GM12878 (cell line): ENCODE measurements around the gene TNNC2. TPM values are rescaled to one million over a fixed set of nuclear protein-coding genes. Genes with fewer than 3 reads are reported as not detected.

ENCODE experiments used
- ATAC-seq: fragments of 200-7000 bp; cut with Tn5 transposase; 3 replicates; pipeline ENCODE4 v1.9.1; 2020; ENCODE audit warnings: mild to moderate bottlenecking, moderate library complexity
- BruUV-seq: library from RNA; stranded (reverse); fragments of 400-500 nt; replicated peaks from 2 replicates; lab custom pipeline; 2021; lab: Mats Ljungman, UMichigan
- CTCF ChIA-PET: fragments of 300-600 bp; sonication (Branson Sonifier 250); formaldehyde crosslinking; extraction: SDS; loops from one replicate; lab custom pipeline; 2021; ENCODE audit warnings: inconsistent platforms; lab: Yijun Ruan, JAX
- POLR2A ChIA-PET: fragments of 350-600 bp; formaldehyde crosslinking; extraction: SDS; loops from one replicate; lab custom pipeline; 2021; ENCODE audit warnings: inconsistent platforms; lab: Charles Lee
- RAD21 ChIA-PET: fragments of 300-600 bp; sonication (Branson Sonifier 250); formaldehyde crosslinking; loops from one replicate; lab custom pipeline; 2023; ENCODE audit warnings: antibody characterized with exemption; ENCODE audit not compliant: unreplicated experiment; lab: Charles Lee
- SMC1A ChIA-PET: fragments of 300-600 bp; sonication (Branson Sonifier 250); formaldehyde crosslinking; loops from one replicate; lab custom pipeline; 2023; ENCODE audit not compliant: unreplicated experiment, uncharacterized antibody; lab: Charles Lee
- DNase-seq: peaks from one replicate; pipeline ENCODE4 v3.0.0-alpha.2; 2011; ENCODE audit warnings: low read depth, low spot score
- FAIRE-seq: peaks from 3 replicates; lab custom pipeline; 2011; peaks lifted over from hg19 to GRCh38; lab: Jason Lieb, UNC
- H2AFZ ChIP-seq: 2 replicates; pipeline ENCODE4 v1.6.0; 2011; ENCODE audit warnings: low read depth, low read length, control low read depth; ENCODE audit not compliant: control insufficient read depth
- H3K27ac ChIP-seq: 2 replicates; pipeline ENCODE4 v1.5.1; 2011; ENCODE audit warnings: control low read depth; ENCODE audit not compliant: control insufficient read depth, insufficient read depth
- H3K27me3 ChIP-seq, 2 experiments: replicated peaks in 1 of 2; 2 replicates each; pipeline versions ENCODE4 v1.6.0 to v1.6.1; 2011; ENCODE audit warnings: low read length in 1 of 2; ENCODE audit not compliant: control insufficient read depth in 2 of 2, insufficient read depth in 2 of 2
- H3K36me3 ChIP-seq, 2 experiments: 2 replicates each; pipeline ENCODE4 v1.5.1; 2011; ENCODE audit warnings: low read length in 1 of 2; ENCODE audit not compliant: control insufficient read depth in 2 of 2, insufficient read depth in 2 of 2
- H3K4me1 ChIP-seq: 2 replicates; pipeline ENCODE4 v1.6.1; 2011; ENCODE audit warnings: mild to moderate bottlenecking, low read length, moderate library complexity, mixed read lengths; ENCODE audit not compliant: control insufficient read depth, insufficient read depth
- H3K4me2 ChIP-seq: 2 replicates; pipeline ENCODE4 v1.6.0; 2011; ENCODE audit warnings: control low read depth; ENCODE audit not compliant: control insufficient read depth, insufficient read depth
- H3K4me3 ChIP-seq: fragments of 200-600 bp; sonication (generic); 2 replicates; pipeline ENCODE4 v1.5.1; 2016
- H3K79me2 ChIP-seq: 2 replicates; pipeline ENCODE4 v1.6.0; 2011; ENCODE audit warnings: low read length; ENCODE audit not compliant: control insufficient read depth, insufficient read depth
- H3K9ac ChIP-seq: 2 replicates; pipeline ENCODE4 v1.8.0; 2011; ENCODE audit warnings: low read length, control low read depth, mixed read lengths; ENCODE audit not compliant: control insufficient read depth, insufficient read depth
- H3K9me3 ChIP-seq: replicated peaks from 3 replicates; pipeline ENCODE4 v1.5.1; 2011; ENCODE audit warnings: mild to moderate bottlenecking, low read length; ENCODE audit not compliant: control insufficient read depth, insufficient read depth
- H4K20me1 ChIP-seq: 2 replicates; pipeline ENCODE4 v1.6.0; 2011; ENCODE audit not compliant: control insufficient read depth, insufficient read depth
- CREB1 ChIP-seq: IDR thresholded peaks from 2 replicates; pipeline ENCODE4 v1.6.1; 2012; ENCODE audit warnings: low read depth, mild to moderate bottlenecking, inconsistent platforms
- KLF5 ChIP-seq: fragments of 450-650 bp; IDR thresholded peaks from 2 replicates; pipeline ENCODE4 v1.6.1; 2014; ENCODE audit warnings: mild to moderate bottlenecking; ENCODE audit not compliant: partially characterized antibody
- MEF2B ChIP-seq: fragments of 450-650 bp; IDR thresholded peaks from 2 replicates; pipeline ENCODE4 v1.6.1; 2018; ENCODE audit warnings: mild to moderate bottlenecking, moderate library complexity; ENCODE audit not compliant: partially characterized antibody, poor library complexity, severe bottlenecking
- PAX5 ChIP-seq: IDR thresholded peaks from 2 replicates; pipeline ENCODE4 v1.6.1; 2011; ENCODE audit warnings: low read depth, low read length, borderline replicate concordance
- POLR2AphosphoS2 ChIP-seq: IDR thresholded peaks from 2 replicates; pipeline ENCODE4 v1.6.1; 2011; ENCODE audit warnings: low read depth, mild to moderate bottlenecking, low read length, improper control_type of control experiment, moderate library complexity
- RAD51 ChIP-seq: fragments of 450-650 bp; IDR thresholded peaks from 2 replicates; pipeline ENCODE4 v1.6.1; 2016; ENCODE audit warnings: moderate library complexity, mild to moderate bottlenecking, inconsistent platforms
- RB1 ChIP-seq: fragments of 450-650 bp; formaldehyde crosslinking; IDR thresholded peaks from 2 replicates; pipeline ENCODE4 v1.6.1; 2017; ENCODE audit warnings: mild to moderate bottlenecking, borderline replicate concordance
- RCOR1 ChIP-seq: conservative IDR thresholded peaks from 2 replicates; pipeline ENCODE4 v1.6.1; 2012; ENCODE audit warnings: low read depth, low read length, improper control_type of control experiment
- ZNF207 ChIP-seq: fragments of 450-650 bp; IDR thresholded peaks from 2 replicates; pipeline ENCODE4 v1.6.1; 2014; ENCODE audit warnings: antibody characterized with exemption, mild to moderate bottlenecking, borderline replicate concordance
- in situ Hi-C: fragments of 300-500 bp; cut with MboI; formaldehyde crosslinking; loops from 9 replicates; pipeline ENCODE4 v1.14.3; 2018; ENCODE audit warnings: mixed read lengths
- intact Hi-C: fragments of 100-400 bp; cut with micrococcal nuclease; formaldehyde crosslinking; loops from one replicate; pipeline ENCODE4 v1.14.2; 2022; ENCODE audit not compliant: unreplicated experiment
- polyA plus RNA-seq, 11 experiments: library from polyadenylated mRNA; depleted of rRNA in 4 of 11; unstranded in 6 of 11; stranded (reverse) in 5 of 11; fragments of >200 nt; fragmentation: Nextera tagmentation in 4 of 11; fragmentation: Illumina TruSeq in 1 of 11; extraction: Ambion mirVana in 4 of 11; extraction: Trizol in 1 of 11; gene quantifications; 1 replicate in 1 of 11; 2 replicates in 10 of 11; pipeline versions ENCODE4 v1.2.1 to v1.2.3, GENCODE V29; 2011 to 2016; ENCODE audit warnings: inconsistent platforms in 2 of 11, missing spikeins in 2 of 11, low read depth in 1 of 11
- total RNA-seq, 4 experiments: library from RNA; depleted of rRNA in 3 of 4; stranded (reverse); fragments of >200 nt in 3 of 4; fragmentation: Illumina TruSeq in 1 of 4; extraction: Trizol in 1 of 4; gene quantifications; 2 replicates each; pipeline versions ENCODE4 v1.2.1 to v1.2.3, GENCODE V29; 2013 to 2021
- TF ChIP-seq, protein P1 (sequence below): IDR thresholded peaks from 2 replicates; pipeline ENCODE4 v1.6.1; 2012; ENCODE audit warnings: low read depth, low read length, improper control_type of control experiment
- TF ChIP-seq, protein P2 (sequence below): fragments of 450-650 bp; IDR thresholded peaks from 2 replicates; pipeline ENCODE4 v1.6.1; 2017; ENCODE audit warnings: mild to moderate bottlenecking, moderate library complexity
- TF ChIP-seq, protein P3 (sequence below): fragments of 450-650 bp; formaldehyde crosslinking; IDR thresholded peaks from 2 replicates; pipeline ENCODE4 v1.5.0; 2022; ENCODE audit warnings: mild to moderate bottlenecking, missing genetic modification characterization
- TF ChIP-seq, protein P4 (sequence below): fragments of 450-650 bp; IDR thresholded peaks from 2 replicates; pipeline ENCODE4 v1.6.1; 2017; ENCODE audit warnings: mild to moderate bottlenecking, low read depth, inconsistent platforms; ENCODE audit not compliant: poor library complexity, severe bottlenecking

The TNNC2 gene
- total and polyA plus RNA-seq, 10 of the 15 experiments (the other 5 are each of a cell fraction or from before 2014, with no cell fraction given): 0.37 TPM; not detected in 9

DNA sequence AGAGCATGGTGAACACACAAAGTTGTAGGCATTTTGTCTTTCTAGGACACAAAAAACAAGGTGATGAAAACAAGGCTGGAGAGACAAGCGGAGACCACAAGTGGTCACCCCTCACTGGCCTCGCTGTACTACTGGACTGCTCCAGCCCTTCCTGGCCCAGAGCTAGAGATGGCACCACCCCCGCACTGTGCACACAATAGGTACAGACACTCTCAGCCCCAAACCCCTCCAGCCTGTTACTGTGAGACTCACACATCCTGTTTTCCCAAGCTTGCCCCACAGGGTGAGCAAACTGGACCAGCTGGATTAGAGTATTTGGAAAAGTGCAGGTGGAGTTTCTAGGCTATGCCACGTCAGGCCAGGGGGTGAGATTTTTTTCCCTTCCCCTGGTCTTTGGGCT lies 45.5 kb upstream of the TNNC2 start (continued):
- no peak for TF ChIP-seq KLF5

- H3K9me3 ChIP-seq: no peaks in the 10 kb centered on the region
- ChIA-PET SMC1A (interaction anchor here (0.7 to 1.4 kb wide), 2 partner anchors 10 to 1639 kb away, joined by 3 to 5 read pairs; no protein-coding TSS in a partner anchor), RAD21 (no interaction called here), POLR2A (no interaction called here), CTCF (interaction anchor here (1.4 kb wide), 1 partner anchor 13 kb away, joined by 3 read pairs; the partner anchor contains the start of gene ZSWIM1)
- no peaks in the 10 kb centered on the region for H3K4me1 ChIP-seq
- no peak for TF ChIP-seq POLR2AphosphoS2
- TF ChIP-seq RB1: no peak
- TF ChIP-seq, protein P1, sequence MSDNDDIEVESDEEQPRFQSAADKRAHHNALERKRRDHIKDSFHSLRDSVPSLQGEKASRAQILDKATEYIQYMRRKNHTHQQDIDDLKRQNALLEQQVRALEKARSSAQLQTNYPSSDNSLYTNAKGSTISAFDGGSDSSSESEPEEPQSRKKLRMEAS: no peak
- TF ChIP-seq CREB1: no peak
- no peak for TF ChIP-seq RAD51
- no peak for TF ChIP-seq MEF2B
- TF ChIP-seq, protein P2, sequence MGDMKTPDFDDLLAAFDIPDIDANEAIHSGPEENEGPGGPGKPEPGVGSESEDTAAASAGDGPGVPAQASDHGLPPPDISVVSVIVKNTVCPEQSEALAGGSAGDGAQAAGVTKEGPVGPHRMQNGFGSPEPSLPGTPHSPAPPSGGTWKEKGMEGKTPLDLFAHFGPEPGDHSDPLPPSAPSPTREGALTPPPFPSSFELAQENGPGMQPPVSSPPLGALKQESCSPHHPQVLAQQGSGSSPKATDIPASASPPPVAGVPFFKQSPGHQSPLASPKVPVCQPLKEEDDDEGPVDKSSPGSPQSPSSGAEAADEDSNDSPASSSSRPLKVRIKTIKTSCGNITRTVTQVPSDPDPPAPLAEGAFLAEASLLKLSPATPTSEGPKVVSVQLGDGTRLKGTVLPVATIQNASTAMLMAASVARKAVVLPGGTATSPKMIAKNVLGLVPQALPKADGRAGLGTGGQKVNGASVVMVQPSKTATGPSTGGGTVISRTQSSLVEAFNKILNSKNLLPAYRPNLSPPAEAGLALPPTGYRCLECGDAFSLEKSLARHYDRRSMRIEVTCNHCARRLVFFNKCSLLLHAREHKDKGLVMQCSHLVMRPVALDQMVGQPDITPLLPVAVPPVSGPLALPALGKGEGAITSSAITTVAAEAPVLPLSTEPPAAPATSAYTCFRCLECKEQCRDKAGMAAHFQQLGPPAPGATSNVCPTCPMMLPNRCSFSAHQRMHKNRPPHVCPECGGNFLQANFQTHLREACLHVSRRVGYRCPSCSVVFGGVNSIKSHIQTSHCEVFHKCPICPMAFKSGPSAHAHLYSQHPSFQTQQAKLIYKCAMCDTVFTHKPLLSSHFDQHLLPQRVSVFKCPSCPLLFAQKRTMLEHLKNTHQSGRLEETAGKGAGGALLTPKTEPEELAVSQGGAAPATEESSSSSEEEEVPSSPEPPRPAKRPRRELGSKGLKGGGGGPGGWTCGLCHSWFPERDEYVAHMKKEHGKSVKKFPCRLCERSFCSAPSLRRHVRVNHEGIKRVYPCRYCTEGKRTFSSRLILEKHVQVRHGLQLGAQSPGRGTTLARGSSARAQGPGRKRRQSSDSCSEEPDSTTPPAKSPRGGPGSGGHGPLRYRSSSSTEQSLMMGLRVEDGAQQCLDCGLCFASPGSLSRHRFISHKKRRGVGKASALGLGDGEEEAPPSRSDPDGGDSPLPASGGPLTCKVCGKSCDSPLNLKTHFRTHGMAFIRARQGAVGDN: no peak
- TF ChIP-seq ZNF207: no peak
- TF ChIP-seq PAX5: no peak
- TF ChIP-seq, protein P3, sequence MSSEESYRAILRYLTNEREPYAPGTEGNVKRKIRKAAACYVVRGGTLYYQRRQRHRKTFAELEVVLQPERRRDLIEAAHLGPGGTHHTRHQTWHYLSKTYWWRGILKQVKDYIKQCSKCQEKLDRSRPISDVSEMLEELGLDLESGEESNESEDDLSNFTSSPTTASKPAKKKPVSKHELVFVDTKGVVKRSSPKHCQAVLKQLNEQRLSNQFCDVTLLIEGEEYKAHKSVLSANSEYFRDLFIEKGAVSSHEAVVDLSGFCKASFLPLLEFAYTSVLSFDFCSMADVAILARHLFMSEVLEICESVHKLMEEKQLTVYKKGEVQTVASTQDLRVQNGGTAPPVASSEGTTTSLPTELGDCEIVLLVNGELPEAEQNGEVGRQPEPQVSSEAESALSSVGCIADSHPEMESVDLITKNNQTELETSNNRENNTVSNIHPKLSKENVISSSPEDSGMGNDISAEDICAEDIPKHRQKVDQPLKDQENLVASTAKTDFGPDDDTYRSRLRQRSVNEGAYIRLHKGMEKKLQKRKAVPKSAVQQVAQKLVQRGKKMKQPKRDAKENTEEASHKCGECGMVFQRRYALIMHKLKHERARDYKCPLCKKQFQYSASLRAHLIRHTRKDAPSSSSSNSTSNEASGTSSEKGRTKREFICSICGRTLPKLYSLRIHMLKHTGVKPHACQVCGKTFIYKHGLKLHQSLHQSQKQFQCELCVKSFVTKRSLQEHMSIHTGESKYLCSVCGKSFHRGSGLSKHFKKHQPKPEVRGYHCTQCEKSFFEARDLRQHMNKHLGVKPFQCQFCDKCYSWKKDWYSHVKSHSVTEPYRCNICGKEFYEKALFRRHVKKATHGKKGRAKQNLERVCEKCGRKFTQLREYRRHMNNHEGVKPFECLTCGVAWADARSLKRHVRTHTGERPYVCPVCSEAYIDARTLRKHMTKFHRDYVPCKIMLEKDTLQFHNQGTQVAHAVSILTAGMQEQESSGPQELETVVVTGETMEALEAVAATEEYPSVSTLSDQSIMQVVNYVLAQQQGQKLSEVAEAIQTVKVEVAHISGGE: no peak
- TF ChIP-seq RCOR1: no peak
- TF ChIP-seq, protein P4, sequence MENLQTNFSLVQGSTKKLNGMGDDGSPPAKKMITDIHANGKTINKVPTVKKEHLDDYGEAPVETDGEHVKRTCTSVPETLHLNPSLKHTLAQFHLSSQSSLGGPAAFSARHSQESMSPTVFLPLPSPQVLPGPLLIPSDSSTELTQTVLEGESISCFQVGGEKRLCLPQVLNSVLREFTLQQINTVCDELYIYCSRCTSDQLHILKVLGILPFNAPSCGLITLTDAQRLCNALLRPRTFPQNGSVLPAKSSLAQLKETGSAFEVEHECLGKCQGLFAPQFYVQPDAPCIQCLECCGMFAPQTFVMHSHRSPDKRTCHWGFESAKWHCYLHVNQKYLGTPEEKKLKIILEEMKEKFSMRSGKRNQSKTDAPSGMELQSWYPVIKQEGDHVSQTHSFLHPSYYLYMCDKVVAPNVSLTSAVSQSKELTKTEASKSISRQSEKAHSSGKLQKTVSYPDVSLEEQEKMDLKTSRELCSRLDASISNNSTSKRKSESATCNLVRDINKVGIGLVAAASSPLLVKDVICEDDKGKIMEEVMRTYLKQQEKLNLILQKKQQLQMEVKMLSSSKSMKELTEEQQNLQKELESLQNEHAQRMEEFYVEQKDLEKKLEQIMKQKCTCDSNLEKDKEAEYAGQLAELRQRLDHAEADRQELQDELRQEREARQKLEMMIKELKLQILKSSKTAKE: no peak
- H3K9ac ChIP-seq: no peak overlapping the region
- no TSS peak for BruUV-seq
- no peak for ATAC-seq
- no peaks in the 10 kb centered on the region for H3K79me2 ChIP-seq
- no peak overlapping the region for H3K27ac ChIP-seq
- no peak for FAIRE-seq
- in situ Hi-C loops (no loop called here), intact Hi-C loops (no loop called here)
- H3K4me2 ChIP-seq: no peak overlapping the region
- no peaks in the 10 kb centered on the region for H4K20me1 ChIP-seq
- no peak for DNase-seq
- no peaks in the 10 kb centered on the region; a peak in 1 of 4 replicates for H3K36me3 ChIP-seq
- H3K4me3 ChIP-seq: no peak overlapping the region
- no peaks in the 10 kb centered on the region for H3K27me3 ChIP-seq
- no peak overlapping the region for H2AFZ ChIP-seq
These were observed 40.7 kb upstream of the TNNC2 start for GRCh38 chr20:45867819-45868176.
